DMS 273 (cell line): ENCODE results near the gene SLC10A7.

Experiments used
- DNase-seq: peaks from one replicate; lab custom pipeline; 2025; ENCODE audit not compliant: unreplicated experiment; lab: John Stamatoyannopoulos, UW

The SLC10A7 gene

DNA sequence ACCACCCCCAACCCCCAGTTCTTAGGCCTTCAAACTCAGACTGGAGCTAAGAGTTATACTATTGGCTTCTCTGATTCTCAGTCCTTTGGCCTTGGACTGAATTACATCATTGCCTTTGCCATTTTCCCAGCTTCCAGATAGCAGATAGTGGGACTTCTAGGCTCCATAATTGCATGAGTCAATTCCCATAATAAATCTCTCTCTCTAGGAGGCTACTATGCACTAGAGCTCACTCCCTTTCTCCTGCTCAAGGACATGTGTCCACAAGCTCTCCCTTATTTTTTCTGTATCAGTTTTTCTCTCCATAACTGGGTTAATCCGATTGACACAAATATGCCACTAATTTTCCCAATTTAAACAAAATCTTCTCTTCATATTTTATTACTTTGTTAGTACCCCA, 204.0 kb downstream of the SLC10A7 start:
- no peak for DNase-seq

DNA sequence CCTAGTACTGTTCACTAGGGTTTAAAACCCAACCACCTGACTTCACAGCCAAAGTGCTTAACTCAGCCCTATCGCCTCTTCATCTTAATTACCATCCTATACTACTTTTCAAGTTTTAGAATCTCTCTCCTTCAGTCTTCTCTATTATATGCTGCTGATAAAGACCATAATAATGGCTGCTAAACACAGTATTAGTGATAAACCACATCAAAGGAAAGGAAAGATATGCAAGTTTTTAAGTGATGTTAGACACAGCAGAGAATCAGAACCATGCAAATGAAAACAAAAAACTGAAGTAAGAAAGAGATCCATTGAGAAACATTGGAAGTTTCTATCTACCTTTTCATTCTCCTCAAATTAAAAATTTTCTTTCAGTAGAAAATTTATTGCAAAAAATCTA, 206.6 kb downstream of the SLC10A7 start:
- DNase-seq = no peak

DNA sequence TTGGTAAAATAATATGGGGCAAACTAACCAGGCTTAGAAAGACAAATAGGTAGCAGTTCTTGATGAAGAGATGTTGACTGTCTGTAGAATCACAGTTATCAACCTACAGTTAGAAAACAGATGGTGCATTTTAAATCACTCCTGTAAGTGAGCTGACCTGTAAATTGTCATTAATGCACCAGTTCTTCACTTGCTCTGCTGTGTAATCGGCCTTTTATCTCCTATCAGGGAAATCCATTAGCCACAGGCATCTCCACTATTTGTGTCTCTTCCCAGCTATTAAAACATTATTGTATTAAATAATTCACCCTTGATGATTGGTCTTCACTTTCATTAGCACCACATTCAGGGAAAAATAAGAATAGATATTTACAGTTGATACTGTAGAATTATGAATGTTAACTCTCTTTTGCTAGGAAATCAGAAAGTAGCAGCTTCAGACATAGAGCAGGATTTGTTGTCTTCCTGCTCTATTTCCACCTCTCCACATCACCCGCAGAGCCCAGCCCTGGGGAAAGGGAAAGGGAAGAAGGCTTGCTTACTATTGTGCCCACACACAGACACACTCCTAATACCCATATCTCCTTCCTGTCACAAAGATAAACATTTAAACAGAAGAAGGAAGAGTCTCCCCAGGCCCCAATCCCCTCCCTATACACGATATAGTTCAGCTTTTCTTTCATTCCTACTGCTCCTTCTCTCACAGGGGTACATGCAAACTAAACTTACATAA, 210.3 kb downstream of the SLC10A7 start:
- no peak for DNase-seq

DNA sequence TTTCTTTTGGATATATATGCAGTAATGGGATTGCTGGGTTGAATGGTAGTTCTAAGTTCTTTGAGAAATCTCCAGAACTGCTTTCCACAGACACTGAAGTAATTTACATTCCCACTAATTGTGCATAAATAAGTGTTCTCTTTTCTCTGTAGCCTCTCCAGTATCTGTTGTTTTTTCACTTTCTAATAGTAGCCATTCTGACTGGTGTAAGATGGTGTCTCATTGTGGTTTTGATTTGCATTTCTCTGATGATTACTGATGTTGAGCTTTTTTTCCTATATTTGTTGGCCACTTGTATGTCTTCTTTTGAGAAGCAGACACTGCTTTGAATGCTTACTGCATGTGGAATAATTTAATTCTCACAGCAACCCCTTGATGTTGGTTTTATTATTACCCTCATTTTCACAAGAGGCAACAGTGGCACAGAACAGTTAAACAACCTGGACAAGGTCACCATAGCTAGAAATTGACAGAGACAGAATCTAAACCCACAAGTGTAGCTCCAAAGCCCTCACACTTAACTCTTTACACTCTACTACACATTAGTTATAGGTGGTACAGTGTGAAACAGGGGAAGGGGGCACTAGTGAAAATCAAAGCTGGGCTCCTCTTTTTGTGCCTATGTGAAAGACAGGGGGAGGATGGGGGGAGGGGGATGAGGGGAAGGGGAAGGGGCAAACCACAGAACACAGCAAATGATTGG, 211.3 kb downstream of the SLC10A7 start:
- DNase-seq = no peak

DNA sequence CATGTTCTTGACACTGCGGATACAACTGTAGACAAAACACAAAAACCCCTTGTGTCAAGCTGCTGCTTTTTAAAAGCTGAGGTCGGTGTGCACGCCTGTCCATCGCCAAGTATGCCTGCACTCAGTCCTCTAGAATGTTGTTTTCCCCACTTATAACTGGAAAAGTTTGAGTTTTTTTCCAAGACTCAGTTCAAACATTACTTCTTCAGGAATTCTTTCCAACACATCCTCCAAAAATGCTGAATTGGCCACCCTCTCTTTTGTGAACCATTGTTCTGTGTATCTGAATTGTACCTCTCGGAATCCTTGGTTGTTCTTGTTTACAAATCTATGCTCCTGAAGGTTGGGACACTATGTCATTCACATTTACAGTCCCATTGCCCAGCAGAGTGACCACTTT, 212.8 kb downstream of the SLC10A7 start:
- DNase-seq = no peak

DNA sequence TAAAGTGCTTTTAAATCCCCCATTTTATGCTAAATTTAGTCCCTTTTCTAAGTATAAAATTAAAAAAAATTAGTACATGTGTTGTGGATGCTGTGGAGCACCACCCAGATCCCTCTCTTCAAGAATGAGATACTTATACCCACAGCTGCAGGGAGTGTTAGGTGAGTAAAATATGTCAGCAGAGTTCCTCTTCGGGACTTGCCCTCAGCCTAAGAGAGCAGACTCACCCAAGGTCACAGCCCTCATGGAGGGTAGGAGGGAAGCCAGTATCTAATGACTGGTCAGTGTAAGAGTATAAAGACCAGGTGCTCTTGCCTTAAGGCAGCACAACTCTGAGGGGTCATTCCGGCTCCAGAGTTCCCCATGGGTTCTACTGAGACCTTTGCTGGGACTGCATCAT, 218.9 kb downstream of the SLC10A7 start:
- no peak for DNase-seq

DNA sequence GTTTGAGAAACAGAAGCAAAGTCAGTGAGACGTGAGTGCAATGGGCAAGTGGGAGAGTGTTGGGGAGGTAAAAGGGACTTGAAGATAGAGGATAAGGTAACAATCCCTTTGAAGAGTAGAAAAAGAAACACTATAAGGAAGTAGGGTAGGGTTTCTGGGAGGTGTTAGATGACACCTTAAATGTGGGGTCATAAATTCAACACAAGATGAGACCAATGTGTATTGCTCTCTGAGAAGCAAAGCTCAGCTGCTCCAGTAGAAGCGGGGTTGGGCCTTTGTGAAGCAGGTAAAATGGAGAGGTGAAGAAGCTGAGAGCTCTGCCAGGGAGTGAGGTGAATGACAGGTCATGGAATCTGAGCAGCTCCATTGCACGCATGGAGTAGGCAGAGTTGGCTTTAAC, 222.1 kb downstream of the SLC10A7 start:
- DNase-seq = no peak

DNA sequence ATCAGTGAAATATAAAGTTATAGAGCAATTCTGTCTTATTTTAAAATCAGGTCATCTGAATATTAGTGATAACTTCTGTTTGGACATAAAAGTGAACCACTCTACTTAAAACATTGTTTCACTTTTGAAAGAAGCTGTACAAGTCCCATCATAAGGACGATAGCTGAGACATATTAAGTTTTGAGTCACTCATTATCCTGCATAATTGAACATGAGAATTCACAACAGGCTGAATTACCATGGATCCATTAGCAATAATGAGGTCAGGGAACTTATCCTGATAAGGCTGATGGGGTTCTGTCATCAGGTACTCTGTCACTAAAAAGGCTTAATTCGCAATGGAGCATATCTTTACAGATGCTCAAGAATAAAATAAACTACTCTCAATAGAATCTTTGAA, 227.0 kb downstream of the SLC10A7 start:
- no peak for DNase-seq

DNA sequence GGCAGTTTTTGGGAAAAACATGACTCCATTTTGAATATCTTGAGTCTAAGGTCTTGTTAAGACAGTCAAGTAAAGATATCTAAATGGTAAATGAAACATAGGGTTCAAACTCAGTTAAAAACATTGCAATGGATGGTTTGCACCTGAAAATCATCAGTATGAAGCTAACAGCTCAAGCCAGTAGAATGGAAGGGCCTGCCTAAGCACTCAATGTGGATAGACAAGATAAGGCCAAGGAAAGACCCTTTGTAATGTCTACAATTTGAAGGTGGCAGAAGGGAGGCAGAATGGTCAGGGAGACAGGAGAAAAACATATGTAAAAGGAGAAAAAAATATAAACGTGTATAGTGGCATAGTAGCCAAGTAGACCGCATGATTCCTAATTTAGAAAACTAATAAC, 229.2 kb downstream of the SLC10A7 start:
- no peak for DNase-seq

DNA sequence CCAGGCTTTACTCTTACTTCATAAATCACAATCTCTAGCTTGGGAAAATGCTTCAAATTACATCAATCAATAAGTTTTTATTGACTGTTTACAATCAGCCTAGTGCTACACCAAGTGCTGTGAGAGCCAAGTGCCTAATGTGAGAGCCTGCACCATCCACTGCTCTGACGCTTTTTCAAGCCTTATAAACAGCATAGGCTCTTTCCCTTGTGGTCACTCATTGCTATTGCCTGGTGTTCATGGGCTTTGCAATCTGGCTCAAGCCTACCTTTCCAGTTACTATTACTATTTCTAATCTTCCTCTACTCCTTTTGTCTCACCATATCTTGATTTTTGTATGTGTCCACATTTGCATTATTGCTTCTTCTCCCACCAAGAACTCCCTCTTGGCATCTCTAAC, 230.4 kb downstream of the SLC10A7 start:
- DNase-seq = no peak

DNA sequence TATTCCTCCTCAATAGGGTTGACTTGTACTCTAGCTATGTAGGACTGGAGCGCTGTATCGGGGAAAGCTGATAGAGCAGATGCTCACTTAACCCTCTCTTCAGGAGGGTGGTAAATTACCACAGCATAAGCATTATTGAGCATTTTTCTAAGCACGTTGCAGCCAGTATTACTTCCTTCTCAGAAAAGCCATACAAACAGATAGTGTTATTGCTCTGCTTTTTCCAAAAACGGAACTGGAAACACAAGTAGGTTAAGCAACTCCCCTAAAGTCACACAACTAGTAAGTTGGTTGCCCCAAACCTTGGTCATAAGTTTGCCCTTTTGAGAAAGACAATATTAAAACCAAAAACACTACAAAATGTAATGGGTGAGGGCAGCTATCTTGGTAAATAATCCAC, 233.5 kb downstream of the SLC10A7 start:
- DNase-seq = no peak

DNA sequence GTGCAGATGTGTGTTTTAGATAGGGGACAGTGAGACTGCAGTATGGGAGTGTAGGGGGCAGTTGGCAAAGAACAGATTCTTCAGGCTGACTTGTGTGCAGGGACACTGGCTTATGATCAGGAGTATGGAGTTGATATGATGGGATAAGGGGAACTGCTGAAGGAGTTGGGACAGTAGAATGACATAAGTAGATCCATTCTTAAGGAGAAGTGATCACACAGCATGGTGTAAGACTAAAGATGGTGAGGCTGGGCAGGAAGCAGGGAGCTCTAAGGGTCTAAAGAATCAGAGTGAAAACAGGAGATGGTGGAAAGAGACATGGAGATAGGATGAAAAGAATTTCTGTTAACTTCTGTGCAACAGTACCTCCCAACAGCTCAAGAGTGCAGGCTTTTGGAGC, 236.7 kb downstream of the SLC10A7 start:
- no peak for DNase-seq

DNA sequence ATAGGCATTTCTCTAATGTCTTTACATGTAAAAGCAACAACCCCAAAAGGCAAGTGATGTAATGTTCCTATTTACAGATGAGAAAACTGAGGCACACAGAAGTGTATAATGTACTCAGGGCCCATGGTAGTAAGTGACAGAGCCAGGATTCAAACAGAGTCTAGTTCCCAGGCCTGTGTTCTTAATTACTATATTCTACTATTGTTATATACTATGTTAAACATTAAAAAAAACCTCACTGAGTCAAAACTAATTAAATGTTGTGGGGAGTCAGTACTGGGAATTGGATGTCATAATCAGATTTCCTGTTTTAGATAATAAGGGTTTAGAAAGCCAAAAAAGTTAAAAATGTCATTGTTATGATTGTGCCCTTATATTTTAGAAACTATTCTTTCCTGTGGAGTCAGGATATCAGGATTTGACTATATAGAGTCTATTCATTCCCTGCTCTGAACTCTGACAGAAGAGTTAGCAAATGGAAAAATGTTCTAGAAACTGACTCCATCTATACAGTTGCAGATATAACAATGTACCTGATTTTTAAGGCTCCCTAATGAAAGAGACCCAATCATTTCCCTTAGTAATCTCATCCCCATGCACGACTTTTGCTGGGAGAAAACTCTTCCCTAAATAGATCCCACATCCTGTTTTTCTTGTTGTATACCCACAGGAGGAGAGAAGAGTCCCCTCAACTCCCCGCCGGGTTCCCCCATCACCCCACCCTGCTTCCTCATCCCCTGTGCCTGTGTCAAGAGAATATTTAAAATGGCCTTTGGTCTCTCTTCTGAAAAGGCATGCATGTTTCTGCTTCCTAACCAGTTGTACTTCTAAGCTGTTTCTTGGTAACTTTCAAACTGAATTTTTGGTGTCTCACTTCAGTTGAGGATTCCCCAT, 237.7 kb downstream of the SLC10A7 start:
- no peak for DNase-seq

DNA sequence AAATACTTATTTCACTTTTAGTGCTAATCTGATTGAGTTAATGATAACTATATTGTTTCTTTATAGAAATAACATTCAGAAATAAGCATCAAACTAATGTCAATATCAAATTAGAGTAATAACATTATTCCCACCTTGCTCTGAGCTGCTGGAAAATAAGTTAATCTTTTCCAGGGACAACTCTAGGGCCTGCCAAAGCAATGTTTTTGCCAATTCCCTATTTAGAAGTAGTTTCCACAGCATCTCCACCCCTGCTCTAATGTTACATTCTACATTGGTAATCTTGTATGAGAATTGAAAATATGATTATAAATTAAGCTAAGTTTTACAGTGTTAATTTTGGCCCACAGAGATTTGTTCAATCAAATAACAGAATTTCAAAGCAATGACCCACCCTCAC, 239.1 kb downstream of the SLC10A7 start:
- no peak for DNase-seq

DNA sequence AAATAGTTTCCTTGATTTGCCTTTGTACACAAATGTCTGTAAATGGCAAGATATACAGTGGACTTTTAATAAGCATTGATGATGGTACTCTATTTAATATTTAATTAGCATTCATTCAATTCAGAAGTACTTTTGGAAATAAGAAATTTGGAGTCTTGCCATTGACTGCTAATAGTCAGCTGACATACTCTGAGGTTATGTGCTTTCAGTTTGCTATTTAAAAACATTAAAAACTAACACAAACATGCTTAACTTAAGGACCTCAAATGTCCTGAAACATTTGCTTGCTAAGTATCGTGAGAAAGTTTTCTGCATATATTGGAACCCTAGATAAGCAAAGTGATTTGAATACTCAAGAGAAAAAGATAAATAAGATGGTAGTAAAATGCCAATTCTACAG, 242.8 kb downstream of the SLC10A7 start:
- DNase-seq = no peak

DNA sequence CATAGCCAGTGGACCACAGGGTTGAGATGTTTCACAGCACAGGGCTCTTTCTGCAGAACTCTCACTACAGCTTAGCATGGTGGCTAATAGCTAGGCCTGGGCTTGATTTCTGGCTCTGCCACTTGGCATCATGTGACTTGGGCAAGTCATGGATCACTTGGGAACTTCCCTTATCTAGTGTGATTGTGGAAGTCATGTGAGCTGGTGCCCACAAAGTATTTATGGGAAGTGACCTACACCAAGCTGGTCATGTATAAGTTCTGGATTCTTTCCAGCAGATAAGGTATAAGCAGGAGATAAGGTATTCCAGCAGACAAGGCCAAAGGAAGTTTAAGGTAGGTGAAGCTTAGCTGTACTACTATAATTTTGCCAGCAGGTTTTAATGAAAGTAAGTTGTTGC, 246.4 kb downstream of the SLC10A7 start:
- DNase-seq = no peak

DNA sequence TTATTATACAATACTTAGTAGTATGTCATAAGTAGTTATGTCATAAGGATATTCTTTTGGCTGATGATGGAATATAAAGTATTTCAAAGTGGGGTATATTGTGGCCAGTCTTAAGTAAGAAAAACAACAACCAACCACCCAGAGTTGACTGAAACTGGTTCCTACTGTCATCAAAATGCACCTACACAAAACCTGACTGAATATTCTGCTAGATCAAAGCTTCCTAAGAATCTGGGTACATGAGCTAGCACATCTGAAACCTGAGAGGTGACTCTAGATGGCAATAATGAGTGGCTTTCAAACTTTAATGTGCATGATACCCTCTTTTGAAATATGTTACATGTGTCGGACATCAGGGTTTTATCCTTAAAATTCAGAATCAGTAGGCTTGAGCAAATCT, 247.0 kb downstream of the SLC10A7 start:
- DNase-seq = no peak

DNA sequence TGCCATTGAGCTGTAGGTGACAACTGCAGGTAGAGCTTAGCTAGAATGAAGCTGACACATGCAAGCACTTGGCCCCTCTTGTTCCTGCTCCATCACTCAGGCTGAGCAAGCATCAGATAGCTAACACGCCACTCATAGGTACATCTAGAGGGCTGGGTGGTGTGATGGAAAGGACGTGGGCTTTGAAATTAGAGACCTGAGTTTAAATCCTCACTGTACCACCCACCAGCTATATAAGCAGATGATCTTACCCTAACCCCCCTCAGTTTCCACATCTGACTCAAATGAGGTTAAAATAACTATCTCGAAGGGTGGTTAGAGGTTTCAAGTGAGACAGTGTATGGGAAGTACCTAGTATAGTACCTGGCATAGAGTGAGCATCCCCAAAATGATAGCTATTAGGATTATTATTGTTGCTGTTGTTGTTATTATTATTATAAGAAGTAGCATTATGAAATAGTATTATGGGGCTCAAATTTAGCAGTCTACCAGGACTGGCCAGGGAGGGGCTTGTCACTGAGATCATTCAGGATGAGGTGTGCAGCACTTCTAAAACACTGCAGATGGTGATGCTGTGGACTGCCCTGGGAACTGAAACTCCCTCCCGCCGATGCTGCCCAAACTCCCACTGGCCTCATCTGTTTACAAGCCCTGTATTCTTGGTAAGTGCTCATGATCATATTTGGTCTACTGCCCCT, 248.4 kb downstream of the SLC10A7 start:
- no peak for DNase-seq

DNA sequence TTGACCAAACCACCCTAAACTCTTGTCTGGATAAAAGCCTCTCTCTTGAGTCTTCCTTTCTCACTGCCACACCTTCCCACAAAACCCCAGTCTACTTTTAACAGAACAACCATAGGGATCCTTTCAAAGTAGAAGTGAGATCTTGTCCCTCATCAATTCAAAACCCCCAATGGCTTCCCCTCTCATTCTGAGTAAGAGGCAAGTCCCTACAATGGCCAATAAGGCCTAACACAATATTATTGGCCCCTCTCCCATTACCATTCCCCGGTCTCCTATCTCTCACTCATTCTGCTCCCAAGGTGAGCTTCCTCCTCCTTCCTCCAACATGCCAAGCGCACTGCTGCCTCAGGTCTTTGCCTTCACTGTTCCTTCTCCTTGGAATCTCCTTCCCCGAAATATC, 250.3 kb downstream of the SLC10A7 start:
- no peak for DNase-seq

DNA sequence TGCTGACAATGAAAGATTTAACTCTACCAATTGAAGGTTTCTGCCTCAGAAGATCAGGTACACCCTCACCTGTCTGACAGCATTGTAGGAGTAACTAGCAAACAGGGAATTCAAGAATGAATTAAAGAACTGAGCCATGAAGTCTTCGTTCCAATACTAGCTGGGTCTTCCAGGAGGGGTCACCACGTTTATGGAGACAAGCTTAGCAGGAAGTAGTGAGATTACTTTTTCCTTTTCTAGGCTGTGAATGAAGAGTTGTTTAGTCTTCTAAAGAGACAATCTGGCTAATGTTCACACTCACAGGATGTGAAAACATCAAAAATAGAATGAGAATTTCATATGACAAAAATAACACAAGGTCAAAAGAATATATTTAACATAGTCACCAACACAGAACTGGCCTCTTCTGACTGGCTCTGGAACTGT, 252.5 kb downstream of the SLC10A7 start:
- no peak for DNase-seq

DNA sequence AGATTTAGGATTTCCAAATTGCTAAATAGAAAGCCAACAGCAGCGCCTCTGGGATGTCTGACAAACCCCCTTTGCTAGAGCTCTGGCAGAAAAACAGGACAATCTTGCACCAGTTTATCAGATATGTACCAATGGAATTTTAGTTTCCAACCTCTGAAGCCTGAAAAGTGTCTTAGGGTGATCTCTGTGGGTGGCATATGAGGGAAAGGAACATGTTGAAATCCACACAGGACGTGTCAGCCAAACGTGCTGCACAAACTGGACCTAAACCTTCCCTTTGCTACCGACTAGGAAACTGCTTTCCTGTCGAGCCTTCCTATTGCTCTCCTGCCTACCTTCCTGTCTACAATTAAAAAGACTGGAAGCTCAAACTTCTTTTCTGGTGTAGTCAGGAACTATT, 253.9 kb downstream of the SLC10A7 start:
- DNase-seq = no peak
